Measurements from ENCODE around the gene ZNF362. TPM values are rescaled to one million over a fixed set of nuclear protein-coding genes. Genes with fewer than 3 reads are reported as not detected.

Gene ZNF362
- total RNA-seq, 2 donors from 2014 or later, result 8.9 to 9.8 TPM

DNA sequence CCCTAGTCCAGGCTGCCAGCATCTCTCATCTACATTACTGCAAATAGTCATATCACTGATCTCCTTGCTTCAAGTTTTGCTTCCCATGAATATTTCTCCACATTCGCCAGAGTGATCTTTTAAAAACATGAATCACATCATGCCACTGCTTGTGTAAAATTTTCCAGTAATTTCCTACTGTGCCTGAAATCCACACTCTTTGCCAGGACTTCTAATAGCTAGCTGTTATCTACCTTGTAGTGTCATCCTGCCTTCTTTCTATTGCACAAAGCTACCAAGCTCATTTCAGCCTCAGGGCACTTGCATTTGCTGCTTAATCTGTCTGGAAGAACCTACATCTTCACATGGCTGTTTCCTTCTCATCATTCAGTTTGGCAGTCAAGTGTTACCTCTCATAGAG lies 33.9 kb upstream of the ZNF362 start:
- H3K36me3 ChIP-seq, result no peaks in the 10 kb centered on the region
- TF ChIP-seq, protein P1, sequence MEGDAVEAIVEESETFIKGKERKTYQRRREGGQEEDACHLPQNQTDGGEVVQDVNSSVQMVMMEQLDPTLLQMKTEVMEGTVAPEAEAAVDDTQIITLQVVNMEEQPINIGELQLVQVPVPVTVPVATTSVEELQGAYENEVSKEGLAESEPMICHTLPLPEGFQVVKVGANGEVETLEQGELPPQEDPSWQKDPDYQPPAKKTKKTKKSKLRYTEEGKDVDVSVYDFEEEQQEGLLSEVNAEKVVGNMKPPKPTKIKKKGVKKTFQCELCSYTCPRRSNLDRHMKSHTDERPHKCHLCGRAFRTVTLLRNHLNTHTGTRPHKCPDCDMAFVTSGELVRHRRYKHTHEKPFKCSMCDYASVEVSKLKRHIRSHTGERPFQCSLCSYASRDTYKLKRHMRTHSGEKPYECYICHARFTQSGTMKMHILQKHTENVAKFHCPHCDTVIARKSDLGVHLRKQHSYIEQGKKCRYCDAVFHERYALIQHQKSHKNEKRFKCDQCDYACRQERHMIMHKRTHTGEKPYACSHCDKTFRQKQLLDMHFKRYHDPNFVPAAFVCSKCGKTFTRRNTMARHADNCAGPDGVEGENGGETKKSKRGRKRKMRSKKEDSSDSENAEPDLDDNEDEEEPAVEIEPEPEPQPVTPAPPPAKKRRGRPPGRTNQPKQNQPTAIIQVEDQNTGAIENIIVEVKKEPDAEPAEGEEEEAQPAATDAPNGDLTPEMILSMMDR (IDR thresholded peaks at IDR 0.05), result no peak
- intact Hi-C loops (cut with DNase I), result no loop called here
- no peaks in the 10 kb centered on the region for H3K4me1 ChIP-seq
- no peaks in the 10 kb centered on the region for H3K27me3 ChIP-seq
- H3K9me3 ChIP-seq, result no peaks in the 10 kb centered on the region
- no peak overlapping the region for H3K27ac ChIP-seq
- H3K9ac ChIP-seq (ENCODE audit: low read depth in 2 of 2, low read length in 2 of 2), result no peak overlapping the region
- no peak for DNase-seq
- no peak overlapping the region for H3K4me3 ChIP-seq

DNA sequence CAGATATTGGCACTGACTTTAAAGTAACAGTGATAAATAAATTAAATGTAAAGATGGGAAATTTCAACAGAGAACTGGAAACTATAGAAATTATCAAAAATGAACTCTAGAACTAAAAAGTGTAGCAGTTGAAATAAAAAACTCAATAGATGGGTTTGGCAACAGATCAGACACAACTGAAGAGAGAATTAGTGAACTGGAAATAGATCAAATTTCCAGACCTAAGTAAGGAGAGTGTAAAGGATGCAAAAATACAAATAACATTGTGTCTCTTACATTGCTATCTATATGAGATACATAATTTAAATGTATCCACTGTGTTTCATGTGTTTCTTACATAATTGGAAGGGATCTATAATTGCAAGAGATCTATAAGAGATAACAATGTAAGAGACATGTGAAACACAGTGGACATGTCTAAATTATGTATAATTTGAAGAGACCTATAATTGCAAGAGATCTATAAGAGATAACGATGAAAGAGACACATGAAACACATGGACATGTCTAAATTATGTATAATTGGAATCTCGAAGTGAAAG lies 32.1 kb upstream of the ZNF362 start:
- Histone ChIP-seq H3K9ac (ENCODE audit: low read depth in 2 of 2, low read length in 2 of 2) (no peak overlapping the region), H3K27me3 (no peaks in the 10 kb centered on the region), H3K9me3 (no peaks in the 10 kb centered on the region), H3K4me3 (no peak overlapping the region), H3K27ac (no peak overlapping the region), H3K4me1 (no peaks in the 10 kb centered on the region), H3K36me3 (no peaks in the 10 kb centered on the region)
- TF ChIP-seq, protein P1 (IDR thresholded peaks at IDR 0.05), result no peak
- no peak for DNase-seq
- intact Hi-C loops (cut with DNase I), result no loop called here

DNA sequence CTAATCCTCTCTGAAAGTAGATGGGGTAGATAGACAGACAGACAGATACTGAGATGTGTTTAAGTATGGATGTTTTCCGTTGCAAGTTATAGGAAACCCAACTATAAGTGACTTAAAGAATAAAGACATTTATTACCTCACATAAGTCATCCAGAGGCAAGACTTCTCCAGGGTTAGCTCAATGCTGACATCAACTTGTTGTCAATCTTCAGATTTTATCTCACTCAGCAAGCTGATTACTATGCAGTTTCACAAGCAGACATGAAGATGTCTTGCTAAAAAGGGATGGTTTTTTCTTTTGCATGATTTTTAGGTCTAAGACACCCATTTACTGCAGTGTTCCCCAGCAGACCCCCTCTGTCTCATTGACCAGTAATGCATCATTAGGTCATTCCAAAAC lies 30.7 kb upstream of the ZNF362 start:
- Histone ChIP-seq H3K9ac (ENCODE audit: low read depth in 2 of 2, low read length in 2 of 2) (no peak overlapping the region), H3K27me3 (no peaks in the 10 kb centered on the region), H3K9me3 (no peaks in the 10 kb centered on the region), H3K27ac (no peak overlapping the region), H3K4me1 (no peaks in the 10 kb centered on the region), H3K4me3 (no peak overlapping the region), H3K36me3 (no peaks in the 10 kb centered on the region)
- intact Hi-C loops (cut with DNase I), result no loop called here
- TF ChIP-seq, protein P1 (IDR thresholded peaks at IDR 0.05), result no peak
- no peak for DNase-seq

DNA sequence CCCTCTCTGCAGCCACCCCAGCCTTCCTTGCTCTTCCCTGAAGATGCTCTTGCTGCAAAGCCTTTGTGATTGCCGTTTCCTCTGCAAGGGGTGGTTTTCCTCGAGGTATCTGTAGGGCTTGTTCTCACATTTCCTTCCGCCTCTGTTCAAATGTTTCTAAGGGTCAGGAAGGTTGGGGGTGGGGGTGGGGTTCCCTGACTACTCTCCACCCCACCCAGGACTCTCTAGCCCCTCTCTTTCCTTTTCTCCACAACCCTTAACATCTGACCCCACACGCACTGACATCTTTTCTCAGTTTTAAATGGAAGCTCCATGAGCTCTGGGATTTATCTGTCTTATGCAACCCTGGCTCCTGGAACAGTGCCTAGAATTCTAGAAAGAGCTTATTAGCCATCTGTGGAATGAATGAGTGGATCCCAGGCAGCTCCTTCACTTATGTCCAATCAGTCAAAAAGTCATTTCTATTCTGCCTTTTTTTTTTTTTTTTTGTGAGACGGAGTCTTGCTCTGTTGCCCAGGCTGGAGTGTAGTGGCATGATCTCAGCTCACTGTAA lies 27.3 kb upstream of the ZNF362 start:
- Histone ChIP-seq H3K27me3 (no peaks in the 10 kb centered on the region), H3K27ac (no peak overlapping the region), H3K4me1 (no peaks in the 10 kb centered on the region), H3K4me3 (no peak overlapping the region), H3K9me3 (no peaks in the 10 kb centered on the region), H3K36me3 (no peaks in the 10 kb centered on the region), H3K9ac (ENCODE audit: low read depth in 2 of 2, low read length in 2 of 2) (no peak overlapping the region)
- intact Hi-C loops (cut with DNase I), result no loop called here
- TF ChIP-seq, protein P1 (IDR thresholded peaks at IDR 0.05), result no peak
- DNase-seq, result peak; percentile 41

DNA sequence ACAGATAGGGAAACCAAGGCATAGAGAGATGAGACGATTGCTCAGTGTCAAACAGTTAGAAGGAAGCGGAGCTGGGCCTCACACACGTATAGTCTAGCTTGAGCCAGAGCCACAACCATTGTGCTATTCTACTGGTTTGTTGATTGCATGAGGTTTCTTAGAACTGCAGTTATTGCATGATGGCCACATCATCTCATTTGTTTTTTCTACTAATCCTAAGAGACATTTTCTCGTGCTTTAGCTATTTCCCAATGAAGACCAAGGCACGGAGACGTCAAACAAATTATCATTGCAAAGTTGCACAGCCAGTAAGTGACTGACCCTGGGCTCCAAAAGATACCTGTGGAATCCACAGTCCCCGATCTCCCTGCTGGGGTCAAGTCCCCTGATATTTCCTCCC lies 25.1 kb upstream of the ZNF362 start:
- no peak overlapping the region for H3K4me3 ChIP-seq
- no peaks in the 10 kb centered on the region for H3K4me1 ChIP-seq
- no peaks in the 10 kb centered on the region for H3K9me3 ChIP-seq
- no peak overlapping the region for H3K27ac ChIP-seq
- H3K36me3 ChIP-seq, result no peaks in the 10 kb centered on the region
- no peaks in the 10 kb centered on the region for H3K27me3 ChIP-seq
- no peak for DNase-seq
- intact Hi-C loops (cut with DNase I), result no loop called here
- no peak overlapping the region for H3K9ac ChIP-seq (ENCODE audit: low read depth in 2 of 2, low read length in 2 of 2)
- TF ChIP-seq, protein P1 (IDR thresholded peaks at IDR 0.05), result no peak

Measured in colonic mucosa (tissue), 4 donors.